Measurements from ENCODE around the gene THAP6. TPM values are rescaled to one million over a fixed set of nuclear protein-coding genes. Genes with fewer than 3 reads are reported as not detected.

The THAP6 gene
- total RNA-seq, 4 donors from 2014 or later, result 24.5 to 71.8 (median 28.1) TPM

DNA sequence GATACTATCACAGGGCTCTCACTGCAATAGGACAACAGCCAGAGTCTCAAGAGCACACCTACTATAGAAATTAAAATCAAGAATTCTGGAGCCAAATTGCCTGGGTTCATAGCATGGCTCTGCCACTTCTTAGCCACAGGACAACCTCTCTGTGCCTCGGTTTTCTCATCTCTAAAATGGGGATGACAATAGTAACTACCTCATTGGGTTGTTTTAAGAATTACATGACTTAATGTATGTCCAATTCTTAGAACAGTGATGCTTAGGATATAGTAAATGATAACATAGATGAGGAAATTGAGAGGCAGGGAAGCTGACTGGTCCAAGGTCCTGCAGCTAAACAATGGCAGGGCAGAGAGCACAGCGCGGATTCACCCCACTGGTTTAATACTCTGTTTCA, 30.6 kb downstream of the THAP6 start:
- Histone ChIP-seq H3K4me1 (no peaks in the 10 kb centered on the region), H3K27ac (no peak overlapping the region), H3K27me3 (no peaks in the 10 kb centered on the region), H3K4me3 (no peak overlapping the region), H3K9me3 (no peaks in the 10 kb centered on the region), H3K36me3 (peaks cover 0 to 6% (median 0%) of the 10 kb centered on the region in 3 donors)
- TF ChIP-seq, protein P1, sequence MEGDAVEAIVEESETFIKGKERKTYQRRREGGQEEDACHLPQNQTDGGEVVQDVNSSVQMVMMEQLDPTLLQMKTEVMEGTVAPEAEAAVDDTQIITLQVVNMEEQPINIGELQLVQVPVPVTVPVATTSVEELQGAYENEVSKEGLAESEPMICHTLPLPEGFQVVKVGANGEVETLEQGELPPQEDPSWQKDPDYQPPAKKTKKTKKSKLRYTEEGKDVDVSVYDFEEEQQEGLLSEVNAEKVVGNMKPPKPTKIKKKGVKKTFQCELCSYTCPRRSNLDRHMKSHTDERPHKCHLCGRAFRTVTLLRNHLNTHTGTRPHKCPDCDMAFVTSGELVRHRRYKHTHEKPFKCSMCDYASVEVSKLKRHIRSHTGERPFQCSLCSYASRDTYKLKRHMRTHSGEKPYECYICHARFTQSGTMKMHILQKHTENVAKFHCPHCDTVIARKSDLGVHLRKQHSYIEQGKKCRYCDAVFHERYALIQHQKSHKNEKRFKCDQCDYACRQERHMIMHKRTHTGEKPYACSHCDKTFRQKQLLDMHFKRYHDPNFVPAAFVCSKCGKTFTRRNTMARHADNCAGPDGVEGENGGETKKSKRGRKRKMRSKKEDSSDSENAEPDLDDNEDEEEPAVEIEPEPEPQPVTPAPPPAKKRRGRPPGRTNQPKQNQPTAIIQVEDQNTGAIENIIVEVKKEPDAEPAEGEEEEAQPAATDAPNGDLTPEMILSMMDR (IDR thresholded peaks at IDR 0.05), result no peak
- TF ChIP-seq POLR2A (IDR thresholded peaks at IDR 0.05), result no peak
- DNase-seq, result no peak

DNA sequence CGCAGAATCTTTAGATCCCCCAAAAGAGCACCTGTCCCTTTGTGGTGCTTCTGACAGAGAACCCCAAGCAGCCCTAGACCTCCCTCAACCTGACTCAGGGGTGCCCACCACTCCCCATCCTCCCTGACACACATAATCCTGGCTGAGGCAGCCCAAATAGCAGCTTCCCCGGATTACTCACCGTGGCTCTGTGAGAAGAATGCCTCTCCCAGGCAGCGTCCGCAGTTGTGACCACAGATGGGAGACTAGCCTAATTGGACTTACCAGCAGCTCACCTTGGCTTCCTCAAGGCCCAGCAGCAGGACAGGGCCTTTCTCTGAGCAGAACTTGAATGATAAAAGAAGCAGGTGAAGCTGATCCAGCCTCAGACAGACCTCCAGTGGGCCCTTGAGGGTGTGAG, 31.3 kb downstream of the THAP6 start:
- Histone ChIP-seq H3K36me3 (peaks cover 0 to 6% (median 0%) of the 10 kb centered on the region in 3 donors), H3K4me1 (no peaks in the 10 kb centered on the region), H3K27ac (no peak overlapping the region), H3K4me3 (no peak overlapping the region), H3K9me3 (no peaks in the 10 kb centered on the region), H3K27me3 (no peaks in the 10 kb centered on the region)
- no peak for DNase-seq
- TF ChIP-seq, protein P1 (IDR thresholded peaks at IDR 0.05), result no peak
- TF ChIP-seq POLR2A (IDR thresholded peaks at IDR 0.05), result no peak

DNA sequence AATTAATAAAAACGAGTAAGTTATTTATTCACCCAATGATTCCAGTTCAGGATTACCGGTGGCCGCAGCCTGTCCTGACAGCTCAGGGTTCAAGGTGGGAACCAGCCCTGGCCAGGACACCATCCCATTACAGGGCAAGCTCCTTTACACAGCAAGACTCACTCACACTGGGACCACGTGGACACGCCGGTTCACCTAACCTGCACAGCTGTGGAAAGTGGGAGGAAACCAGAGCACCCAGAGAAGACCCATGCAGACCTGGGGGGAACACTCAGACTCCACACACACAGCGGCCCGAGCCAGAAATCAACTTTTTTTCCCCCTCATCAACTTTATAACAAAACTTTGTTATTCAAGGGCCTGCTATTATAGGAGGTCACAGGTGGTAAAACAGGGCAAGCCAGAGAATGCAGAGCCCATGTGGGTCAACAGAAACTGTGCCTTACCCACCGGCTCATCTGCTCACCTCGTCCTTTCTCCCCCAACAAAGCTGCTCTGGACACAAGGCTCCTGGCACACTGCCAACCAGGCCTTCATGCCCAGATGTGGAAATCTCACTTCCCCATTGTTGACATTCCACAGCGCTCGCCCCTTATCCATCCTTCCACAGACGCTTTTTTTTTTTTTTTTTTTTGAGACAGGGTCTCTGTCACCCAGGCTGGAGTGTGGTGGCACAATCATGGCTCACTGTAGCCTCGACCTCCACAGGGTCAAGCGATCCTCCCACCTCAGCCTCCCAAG, 33.5 kb downstream of the THAP6 start:
- no peaks in the 10 kb centered on the region for H3K9me3 ChIP-seq
- TF ChIP-seq POLR2A (IDR thresholded peaks at IDR 0.05), result no peak
- TF ChIP-seq, protein P1 (IDR thresholded peaks at IDR 0.05), result no peak
- H3K36me3 ChIP-seq, result peaks cover 0 to 6% (median 0%) of the 10 kb centered on the region in 3 donors
- no peaks in the 10 kb centered on the region for H3K4me1 ChIP-seq
- no peak overlapping the region for H3K27ac ChIP-seq
- H3K27me3 ChIP-seq, result no peaks in the 10 kb centered on the region
- peak in 2 of 3 donors; percentile 31 to 59 for DNase-seq
- H3K4me3 ChIP-seq, result no peak overlapping the region

DNA sequence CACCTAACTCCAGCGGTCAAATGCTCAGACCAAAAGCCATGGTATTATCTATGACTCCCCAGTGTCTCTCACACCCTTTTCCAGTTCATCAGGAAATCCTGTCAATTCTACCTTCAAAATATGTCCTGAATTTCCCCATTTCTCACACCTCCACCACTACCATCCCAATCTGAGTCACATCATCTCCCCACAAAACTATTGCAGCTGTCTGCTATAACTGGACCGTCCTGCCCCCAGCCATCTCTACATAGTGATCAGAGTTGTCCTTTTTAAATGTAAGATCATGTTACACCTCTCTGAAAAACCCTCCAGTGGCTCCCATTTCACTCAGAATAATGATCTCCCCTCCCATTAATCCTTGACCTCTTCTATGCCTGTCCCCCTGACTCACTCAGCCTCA, 34.7 kb downstream of the THAP6 start:
- DNase-seq, result no peak
- Histone ChIP-seq H3K4me1 (no peaks in the 10 kb centered on the region), H3K27ac (no peak overlapping the region), H3K36me3 (peaks cover 0 to 6% (median 0%) of the 10 kb centered on the region in 3 donors), H3K27me3 (no peaks in the 10 kb centered on the region), H3K9me3 (no peaks in the 10 kb centered on the region), H3K4me3 (no peak overlapping the region)
- TF ChIP-seq, protein P1 (IDR thresholded peaks at IDR 0.05), result no peak
- no peak for TF ChIP-seq POLR2A (IDR thresholded peaks at IDR 0.05)

DNA sequence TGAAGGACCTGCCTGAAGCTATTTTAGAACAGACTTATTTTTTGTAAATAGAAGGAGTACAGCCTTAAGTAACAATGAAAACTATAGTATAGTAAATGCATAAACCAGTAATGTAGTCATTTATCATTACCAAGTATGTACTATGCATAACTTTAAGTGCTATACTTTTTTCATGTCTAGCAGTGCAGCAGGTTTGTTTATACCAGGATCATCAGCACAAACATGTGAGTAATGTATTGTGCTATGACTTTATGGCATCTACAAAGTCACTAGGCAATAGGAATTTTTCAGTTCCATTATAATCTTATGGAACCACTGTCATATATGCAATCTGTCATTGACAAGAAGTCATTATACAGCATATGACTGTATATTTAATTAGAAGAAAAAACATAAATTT, 38.2 kb downstream of the THAP6 start:
- Histone ChIP-seq H3K36me3 (no peaks in the 10 kb centered on the region), H3K4me1 (no peaks in the 10 kb centered on the region), H3K9me3 (no peaks in the 10 kb centered on the region), H3K27me3 (no peaks in the 10 kb centered on the region), H3K4me3 (no peak overlapping the region), H3K27ac (no peak overlapping the region)
- no peak for DNase-seq
- no peak for TF ChIP-seq POLR2A (IDR thresholded peaks at IDR 0.05)

DNA sequence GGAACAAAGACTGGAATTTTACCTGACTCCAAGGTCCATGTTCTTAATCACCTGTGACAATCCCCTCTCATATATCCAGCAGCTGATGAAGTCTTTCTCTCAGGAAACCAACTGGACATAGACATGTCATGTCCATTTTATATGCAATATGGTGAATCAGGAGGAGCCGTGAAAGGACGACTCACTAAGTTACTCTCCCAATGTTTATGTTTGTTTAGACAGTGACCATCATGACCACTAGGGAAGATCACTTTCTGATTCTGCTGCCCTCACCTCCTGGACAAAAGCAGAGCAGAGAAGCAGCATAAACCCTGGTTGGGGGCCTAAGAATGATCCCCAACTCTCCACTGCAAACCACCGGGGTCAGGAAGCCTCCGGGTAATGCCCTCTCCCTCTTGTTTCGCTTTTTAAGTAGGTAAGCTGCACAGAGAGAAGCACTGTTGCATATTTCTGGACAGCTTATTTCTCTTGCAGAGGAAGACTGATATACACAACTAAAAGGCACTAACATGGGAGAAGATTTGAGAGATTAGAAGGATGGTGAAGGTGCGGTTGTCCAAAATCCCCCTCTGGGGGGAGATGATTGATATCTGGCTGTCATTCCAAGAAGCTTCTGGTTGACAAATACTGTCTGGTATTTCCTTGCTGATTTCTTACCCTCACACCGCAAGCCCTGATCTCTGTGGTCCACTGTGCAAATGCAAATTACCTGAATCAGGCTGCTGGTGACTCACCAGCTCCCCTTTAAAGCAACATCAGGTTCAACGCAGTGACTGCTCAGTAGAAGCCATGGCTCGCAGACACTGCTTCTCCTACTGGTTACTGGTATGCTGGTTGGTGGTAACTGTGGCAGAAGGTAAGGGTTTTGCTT, 41.3 kb downstream of the THAP6 start, which contains the start of gene ODAPH:
Gene ODAPH, plus strand, starts transcription at position 773 of the 871 bp plus-strand sequence. Its CDS starts 17 bp downstream, at position 790.
- H3K4me1 ChIP-seq, result no peaks in the 10 kb centered on the region
- peak within 1 kb of the TSS in 2 of 4 donors; percentile 7 to 24 for H3K4me3 ChIP-seq
- H3K36me3 ChIP-seq, result no peaks in the 10 kb centered on the region
- peak within 1 kb of the TSS in 2 of 4 donors; percentile 6 to 33 for H3K27ac ChIP-seq
- H3K9me3 ChIP-seq, result no peaks in the 10 kb centered on the region
- peak in 2 of 3 donors; percentile 60 to 74 for DNase-seq
- no peaks in the 10 kb centered on the region for H3K27me3 ChIP-seq
- TF ChIP-seq, protein P1 (IDR thresholded peaks at IDR 0.05), result peak in 1 of 6 experiments; percentile 0
- TF ChIP-seq POLR2A (IDR thresholded peaks at IDR 0.05), result no peak
